Retina (tissue), 1 donor: ENCODE results near the gene GNAO1.

ENCODE experiments used
- DNase-seq: peaks from one replicate; pipeline ENCODE4 v3.0.0-alpha.2; 2016

The GNAO1 gene

GRCh38 chr16:56352351-56353053, 161.2 kb downstream of the GNAO1 start:
- no peak for DNase-seq

DNA sequence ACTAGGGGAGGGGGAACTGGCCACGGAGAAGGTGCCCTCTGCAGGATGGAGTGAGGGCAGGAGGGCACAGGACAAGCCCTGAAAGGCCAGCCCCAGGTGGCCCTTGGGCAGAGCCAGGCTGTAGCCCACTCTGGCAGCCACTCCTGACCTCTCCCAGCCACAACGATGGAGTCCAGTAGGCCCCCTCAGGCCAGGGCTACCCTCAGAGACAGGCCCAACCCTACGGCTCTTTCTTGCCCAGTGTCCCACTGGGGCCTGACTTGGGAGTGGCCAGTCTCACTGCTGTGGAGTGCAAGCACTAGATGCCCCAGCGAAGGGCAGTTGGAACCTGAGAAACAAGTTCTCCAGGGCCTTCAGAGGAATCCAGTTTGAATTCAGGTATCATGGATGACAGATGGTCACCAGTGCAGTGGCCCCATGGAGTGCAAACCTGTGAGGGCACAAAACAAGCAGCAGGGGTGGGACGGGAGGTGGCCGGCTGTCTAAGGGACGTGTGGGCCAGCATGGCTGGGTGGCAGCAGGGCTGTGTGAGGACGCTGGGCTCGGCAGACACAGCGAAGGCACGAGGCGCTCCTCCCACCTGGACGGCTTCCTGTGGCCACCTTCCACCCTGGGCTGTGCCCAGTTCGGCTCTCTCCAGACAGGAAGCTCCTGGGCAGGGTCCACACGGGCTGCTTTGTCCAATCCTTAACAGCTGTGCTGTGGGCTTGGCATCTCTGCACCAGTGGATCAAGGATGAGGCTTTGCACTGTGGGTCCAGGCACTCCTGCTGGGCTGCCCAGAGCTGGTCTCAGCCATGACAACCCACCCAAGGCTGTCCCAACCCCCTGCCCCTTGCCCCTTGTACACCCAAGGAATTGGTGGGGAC, 162.0 kb downstream of the GNAO1 start:
- DNase-seq, result no peak

GRCh38 chr16:56354016-56354415, 162.7 kb downstream of the GNAO1 start:
- DNase-seq, result no peak

DNA sequence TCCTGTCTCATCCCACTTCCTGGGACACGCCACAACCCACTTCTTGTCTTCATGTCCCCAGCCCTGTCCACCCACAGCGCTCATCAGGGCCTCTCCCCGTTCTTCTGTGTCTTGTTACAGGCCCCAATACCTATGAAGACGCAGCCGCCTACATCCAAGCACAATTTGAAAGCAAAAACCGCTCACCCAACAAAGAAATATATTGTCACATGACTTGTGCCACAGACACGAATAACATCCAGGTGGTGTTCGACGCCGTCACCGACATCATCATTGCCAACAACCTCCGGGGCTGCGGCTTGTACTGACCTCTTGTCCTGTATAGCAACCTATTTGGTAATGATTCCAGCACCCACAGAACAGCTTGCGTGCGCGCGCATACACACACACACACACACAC, 163.5 kb downstream of the GNAO1 start:
- no peak for DNase-seq

- no peak for DNase-seq
Observed at GRCh38 chr16:56355221-56355620, 163.9 kb downstream of the GNAO1 start.

GRCh38 chr16:56355786-56356275, 164.5 kb downstream of the GNAO1 start:
- no peak for DNase-seq

DNA sequence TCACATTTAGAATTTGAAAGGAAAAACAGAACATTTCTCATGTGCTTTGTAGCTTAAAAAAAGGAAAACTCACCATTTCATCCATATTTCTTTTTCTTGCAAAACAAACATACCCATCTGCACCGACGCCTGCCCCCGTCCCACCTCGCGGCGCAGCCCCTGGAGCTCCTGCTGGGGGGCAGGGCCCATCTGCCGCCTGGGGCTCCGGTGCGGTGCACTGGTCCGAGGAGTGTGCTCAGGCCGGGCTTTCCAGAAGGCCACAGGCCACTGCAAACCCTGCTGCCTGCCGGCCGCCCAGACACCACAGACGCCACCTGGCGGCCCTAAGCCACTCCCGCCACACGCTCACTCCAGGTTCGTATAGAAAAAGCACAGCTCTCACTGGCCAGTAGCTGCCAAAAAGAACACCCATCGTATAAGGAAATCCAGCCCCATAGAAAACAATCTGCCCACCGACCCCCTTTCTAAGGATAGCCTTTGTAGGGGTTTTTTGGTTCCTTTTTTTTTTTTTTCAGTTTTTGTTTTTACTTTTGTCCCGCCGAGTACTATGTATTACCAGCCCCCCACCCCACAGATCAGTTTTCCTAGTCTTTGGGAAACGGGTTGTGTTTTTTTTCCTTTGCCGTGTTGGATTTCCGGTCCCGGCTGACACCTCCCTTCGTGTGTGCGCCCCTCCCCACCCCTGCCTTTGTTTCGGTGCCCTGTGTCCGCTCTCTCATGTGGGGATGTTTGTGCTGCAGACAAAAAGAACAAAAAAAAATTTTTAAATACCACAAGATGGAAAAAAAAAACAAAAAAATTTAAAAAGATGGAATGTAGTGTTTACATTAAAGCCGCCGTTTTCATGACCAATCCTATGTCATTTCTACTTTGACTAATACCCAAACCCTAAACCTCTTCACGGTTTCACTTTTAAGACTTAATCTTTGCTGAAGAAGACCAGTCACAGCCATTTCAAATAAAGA, 165.3 kb downstream of the GNAO1 start:
- DNase-seq, result peak; percentile 89

GRCh38 chr16:56357241-56357764, 166.0 kb downstream of the GNAO1 start:
- DNase-seq, result peak; percentile 62

- no peak for DNase-seq
Observed at GRCh38 chr16:56357765-56358322, 166.6 kb downstream of the GNAO1 start.

DNA sequence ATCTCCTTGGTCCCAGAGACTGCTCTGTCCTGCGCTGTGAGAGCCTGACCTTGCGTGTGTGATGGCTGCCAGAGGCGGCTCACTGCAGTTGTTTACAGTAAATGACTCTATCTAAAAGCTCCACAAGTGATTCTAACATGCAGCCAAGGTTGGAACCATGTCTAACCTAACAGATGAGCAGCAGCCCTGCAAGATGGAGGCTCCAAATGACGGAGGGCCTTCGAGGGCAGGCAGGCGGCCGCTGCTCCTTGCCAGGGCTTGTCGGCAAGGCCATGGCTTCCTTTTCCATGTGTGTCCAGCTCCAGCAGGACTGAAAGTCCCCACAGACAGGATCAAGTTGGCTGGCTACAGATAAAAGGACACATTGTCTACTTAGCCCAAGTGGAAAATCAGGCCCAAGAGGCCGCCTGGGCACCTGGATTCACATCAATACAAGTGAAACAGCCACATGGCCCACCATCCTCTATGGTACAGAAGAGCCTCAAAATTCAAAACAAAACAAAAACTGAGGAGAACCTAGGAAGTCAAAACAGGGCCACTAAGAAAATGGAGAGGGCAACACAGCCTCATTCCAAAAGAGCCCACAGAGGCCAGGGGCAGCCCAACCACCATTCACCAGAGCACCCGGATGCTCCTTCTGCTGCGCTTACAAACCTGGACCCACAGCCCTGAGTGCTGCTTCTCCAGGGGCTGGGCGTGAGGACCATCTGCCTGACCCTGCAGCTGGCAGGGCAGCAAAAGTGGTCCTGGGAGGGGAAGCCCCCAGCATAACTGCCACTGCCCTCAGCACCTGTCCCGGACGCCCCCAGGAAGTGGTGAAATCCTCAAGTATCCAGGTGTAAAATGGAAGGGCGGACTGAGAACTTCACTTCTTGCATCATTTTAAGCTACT, 169.1 kb downstream of the GNAO1 start:
- no peak for DNase-seq

DNA sequence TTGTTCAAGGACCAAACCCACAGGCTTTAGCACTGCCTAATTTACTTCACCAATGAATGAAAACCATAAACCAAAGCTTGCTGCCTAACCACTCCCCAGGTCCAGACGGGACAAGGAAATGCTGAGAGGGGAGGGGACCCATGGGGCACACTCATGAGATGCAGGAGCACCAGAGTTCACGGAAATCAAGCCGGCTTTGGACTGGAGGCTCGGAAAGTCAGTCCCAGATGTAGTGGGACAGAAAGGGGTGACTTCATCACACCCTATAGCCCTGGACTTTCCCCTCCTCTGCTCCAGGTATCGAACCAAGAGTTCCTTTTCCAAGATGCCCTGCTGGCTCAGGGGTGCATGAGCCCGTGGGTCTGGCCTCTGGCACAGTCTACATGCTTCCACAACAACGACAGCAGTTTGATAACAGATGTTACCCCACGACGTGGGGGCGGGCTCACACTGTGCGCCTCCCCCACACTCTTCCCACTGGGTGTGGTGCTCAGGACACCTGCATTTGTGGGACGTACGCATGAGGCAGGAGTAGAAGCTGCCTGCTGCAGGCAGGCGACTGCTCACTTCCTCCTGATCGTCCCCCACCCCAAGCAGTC, 170.9 kb downstream of the GNAO1 start:
- no peak for DNase-seq

GRCh38 chr16:56362706-56363105, 171.4 kb downstream of the GNAO1 start:
- DNase-seq, result no peak

DNA sequence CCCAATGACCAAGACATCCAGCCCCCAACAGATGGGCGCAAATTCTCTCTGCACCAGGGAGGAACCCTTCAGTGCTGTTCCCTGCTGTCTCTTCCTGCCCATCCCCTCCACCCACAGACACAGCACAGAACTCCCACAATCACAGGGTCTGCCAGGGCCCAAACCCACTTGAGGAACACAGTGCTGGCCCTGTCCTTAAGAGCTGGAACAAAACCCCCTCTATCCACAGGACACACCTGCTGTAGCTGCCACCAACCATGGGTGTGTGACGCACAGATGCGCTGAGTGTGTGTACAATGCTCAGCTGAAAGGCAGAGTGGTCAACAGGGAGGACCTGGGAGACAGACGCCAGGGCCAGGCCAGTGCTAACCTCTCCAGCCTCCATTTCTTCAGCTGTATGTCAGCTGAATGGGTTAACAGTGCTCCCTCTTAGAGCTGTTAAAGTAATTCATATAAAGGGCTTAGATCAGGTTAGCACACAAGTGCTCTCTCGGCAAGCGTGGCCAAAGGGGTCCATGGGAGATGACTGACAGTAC, 172.0 kb downstream of the GNAO1 start:
- no peak for DNase-seq

- DNase-seq, result no peak
Observed at GRCh38 chr16:56363781-56364565, 172.7 kb downstream of the GNAO1 start.

- no peak for DNase-seq
Observed at GRCh38 chr16:56364865-56365264, 173.6 kb downstream of the GNAO1 start.

DNA sequence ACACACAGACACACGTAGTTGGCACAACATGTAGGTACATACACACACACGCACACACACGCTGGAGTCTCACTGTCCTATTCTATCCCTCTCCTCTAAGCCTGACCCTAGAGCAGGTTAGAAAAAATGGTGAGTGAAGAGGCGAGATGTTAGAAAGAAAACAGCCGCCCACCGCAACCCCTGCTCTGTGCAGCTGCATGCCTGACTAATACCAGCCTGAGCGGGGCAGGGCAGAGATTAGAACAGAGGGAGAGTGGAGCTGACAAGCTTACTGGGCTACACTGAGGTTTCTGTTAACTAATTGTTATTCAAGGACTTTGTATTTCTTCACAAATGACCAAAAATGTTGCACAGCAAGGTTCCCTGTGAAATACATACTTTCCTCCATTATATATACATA, 174.3 kb downstream of the GNAO1 start:
- DNase-seq, result no peak

- DNase-seq, result no peak
Observed at GRCh38 chr16:56366945-56367344, 175.7 kb downstream of the GNAO1 start.

- no peak for DNase-seq
Observed at GRCh38 chr16:56367764-56368163, 176.5 kb downstream of the GNAO1 start.

DNA sequence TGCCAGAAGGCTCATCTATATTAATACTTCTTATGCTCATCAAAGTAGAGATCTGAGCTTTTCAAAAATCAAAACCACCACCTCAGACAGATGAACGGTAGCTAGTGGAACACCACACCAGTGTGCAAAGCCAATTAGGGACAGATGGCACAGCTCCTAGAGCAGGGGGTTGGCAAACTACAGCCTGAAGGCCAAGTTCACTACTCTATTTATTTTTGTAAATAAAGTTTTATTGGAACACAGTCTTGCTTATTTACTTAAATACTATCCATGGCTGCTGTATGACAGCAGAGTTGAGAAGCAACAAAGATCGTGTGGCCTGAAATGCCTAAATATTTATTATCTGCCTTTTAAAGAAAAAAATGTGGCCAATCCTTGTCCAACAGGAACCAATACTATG, 177.3 kb downstream of the GNAO1 start:
- DNase-seq, result no peak

DNA sequence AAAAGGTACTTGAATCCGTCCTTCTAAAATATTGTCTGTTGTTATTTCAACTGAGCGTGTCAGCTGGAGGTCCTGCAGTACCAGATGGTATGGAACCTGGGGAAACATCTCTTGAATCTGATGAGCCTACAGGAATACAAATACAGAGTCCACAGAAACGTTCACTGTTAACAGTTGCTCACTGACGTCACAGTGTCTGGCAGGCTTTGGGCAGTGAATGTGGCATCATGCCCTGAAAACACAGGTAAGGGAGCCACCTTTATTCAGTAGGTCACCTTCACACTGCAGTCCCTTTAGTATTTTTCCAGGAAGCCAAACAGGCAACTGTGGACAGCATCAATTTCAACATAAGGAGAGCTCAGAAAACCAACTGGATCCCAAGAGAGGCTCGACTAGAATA, 177.9 kb downstream of the GNAO1 start:
- no peak for DNase-seq
